Stimulated activated CD4-positive, alpha-beta T cell treated with anti-CD3 and anti-CD28 coated beads, Interleukin-1b, Interleukin-23, amount 100 ng/mL, for 48 hours (primary cell): ENCODE measurements around the gene PLPP3.

Experiments
- DNase-seq: peaks from one replicate; pipeline ENCODE4 v3.0.0-alpha.2; 2020

Gene PLPP3

GRCh38 chr1:56517404-56518130, 61.8 kb downstream of the PLPP3 start:
- no peak for DNase-seq

GRCh38 chr1:56516539-56517252, 62.7 kb downstream of the PLPP3 start:
- DNase-seq: no peak

- DNase-seq: no peak
Measured at GRCh38 chr1:56515898-56516538, 63.3 kb downstream of the PLPP3 start.

- no peak for DNase-seq
Measured at GRCh38 chr1:56512724-56513494, 66.5 kb downstream of the PLPP3 start.

- no peak for DNase-seq
Measured at GRCh38 chr1:56511766-56512165, 67.6 kb downstream of the PLPP3 start.

GRCh38 chr1:56511364-56511763, 68.0 kb downstream of the PLPP3 start:
- no peak for DNase-seq

GRCh38 chr1:56510642-56511021, 68.7 kb downstream of the PLPP3 start:
- DNase-seq: no peak

GRCh38 chr1:56509713-56510641, 69.4 kb downstream of the PLPP3 start:
- no peak for DNase-seq

- DNase-seq: no peak
Measured at GRCh38 chr1:56508523-56508983, 70.8 kb downstream of the PLPP3 start.

- DNase-seq: no peak
Measured at GRCh38 chr1:56507925-56508522, 71.3 kb downstream of the PLPP3 start.

GRCh38 chr1:56506951-56507491, 72.3 kb downstream of the PLPP3 start:
- no peak for DNase-seq

- DNase-seq: no peak
Measured at GRCh38 chr1:56505792-56506743, 73.3 kb downstream of the PLPP3 start.

- DNase-seq: no peak
Measured at GRCh38 chr1:56502700-56503245, 76.6 kb downstream of the PLPP3 start.

GRCh38 chr1:56501888-56502287, 77.5 kb downstream of the PLPP3 start:
- DNase-seq: no peak

GRCh38 chr1:56501426-56501825, 77.9 kb downstream of the PLPP3 start:
- no peak for DNase-seq

GRCh38 chr1:56496821-56497772, 82.3 kb downstream of the PLPP3 start:
- DNase-seq: no peak

GRCh38 chr1:56496158-56496557, 83.2 kb downstream of the PLPP3 start:
- DNase-seq: no peak

GRCh38 chr1:56495538-56495937, 83.8 kb downstream of the PLPP3 start:
- no peak for DNase-seq

- no peak for DNase-seq
Measured at GRCh38 chr1:56494306-56494705, 85.1 kb downstream of the PLPP3 start.
